LNCAP (cell line): ENCODE results near the gene ZBBX.
A peak's percentile ranks its signal among the peaks of the same experiment; 100 is the strongest.

Source experiments
- TF ChIP-seq, protein P1 (sequence below): fragments of 450-650 bp; IDR thresholded peaks from 2 replicates; pipeline ENCODE4 v1.5.1; 2017; ENCODE audit warnings: mild to moderate bottlenecking

Gene ZBBX, protein sequence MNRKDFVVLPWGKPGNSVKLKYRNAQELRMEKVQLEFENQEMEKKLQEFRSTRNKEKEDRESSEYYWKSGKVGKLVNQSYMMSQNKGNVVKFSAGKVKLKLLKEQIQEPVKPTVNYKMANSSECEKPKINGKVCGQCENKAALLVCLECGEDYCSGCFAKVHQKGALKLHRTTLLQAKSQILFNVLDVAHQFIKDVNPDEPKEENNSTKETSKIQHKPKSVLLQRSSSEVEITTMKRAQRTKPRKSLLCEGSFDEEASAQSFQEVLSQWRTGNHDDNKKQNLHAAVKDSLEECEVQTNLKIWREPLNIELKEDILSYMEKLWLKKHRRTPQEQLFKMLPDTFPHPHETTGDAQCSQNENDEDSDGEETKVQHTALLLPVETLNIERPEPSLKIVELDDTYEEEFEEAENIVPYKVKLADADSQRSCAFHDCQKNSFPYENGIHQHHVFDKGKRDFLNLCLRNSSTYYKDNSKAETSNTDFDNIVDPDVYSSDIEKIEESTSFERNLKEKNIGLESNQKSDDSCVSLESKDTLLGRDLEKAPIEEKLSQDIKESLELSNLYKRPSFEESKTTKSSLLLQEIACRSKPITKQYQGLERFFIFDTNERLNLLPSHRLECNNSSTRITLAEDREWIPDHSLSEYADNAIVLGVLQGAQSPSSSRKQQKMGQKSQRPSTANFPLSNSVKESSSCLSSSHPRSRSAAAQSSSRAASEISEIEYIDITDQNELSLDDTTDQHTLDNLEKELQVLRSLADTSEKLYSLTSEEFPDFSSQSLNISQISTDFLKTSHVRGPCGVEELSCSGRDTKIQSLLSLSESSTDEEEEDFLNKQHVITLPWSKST

DNA sequence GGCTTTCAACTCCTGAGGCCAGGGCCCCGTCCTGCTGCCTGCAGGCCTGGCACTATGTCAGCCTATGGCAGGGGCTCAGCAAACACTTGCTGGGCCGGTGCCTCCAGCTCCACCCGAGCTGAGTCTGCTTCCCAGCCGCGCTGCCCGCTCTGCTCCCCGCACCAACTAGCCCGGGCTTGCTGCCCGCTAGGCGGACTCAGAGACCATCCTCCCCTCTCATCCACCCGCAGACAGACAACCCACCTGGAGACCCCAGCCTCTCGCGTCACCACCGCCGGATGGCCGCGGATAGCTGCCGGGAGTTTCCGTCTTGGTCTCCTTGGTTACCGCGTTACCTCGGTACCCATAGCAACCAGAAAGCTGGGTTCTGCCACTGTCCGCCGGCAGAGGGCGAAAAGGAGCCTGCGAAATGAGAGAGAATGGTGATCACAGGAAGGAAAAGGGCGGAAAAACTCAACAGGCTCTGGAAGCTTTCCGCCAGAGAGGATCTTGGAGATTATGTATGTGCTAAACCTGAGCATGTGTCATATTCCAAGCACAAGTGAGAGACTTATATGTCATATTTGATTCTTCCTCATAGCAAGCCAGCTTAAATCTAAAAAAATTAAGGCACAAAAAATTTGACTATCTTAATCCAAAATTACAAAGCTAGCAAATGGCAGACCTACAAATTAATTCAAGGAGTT is at the start of gene ZBBX:
ZBBX (minus strand) TSS at position 294 of the 686 bp plus-strand sequence. CDS start 7,396 bp downstream, outside the sequence.
- TF ChIP-seq, protein P1, sequence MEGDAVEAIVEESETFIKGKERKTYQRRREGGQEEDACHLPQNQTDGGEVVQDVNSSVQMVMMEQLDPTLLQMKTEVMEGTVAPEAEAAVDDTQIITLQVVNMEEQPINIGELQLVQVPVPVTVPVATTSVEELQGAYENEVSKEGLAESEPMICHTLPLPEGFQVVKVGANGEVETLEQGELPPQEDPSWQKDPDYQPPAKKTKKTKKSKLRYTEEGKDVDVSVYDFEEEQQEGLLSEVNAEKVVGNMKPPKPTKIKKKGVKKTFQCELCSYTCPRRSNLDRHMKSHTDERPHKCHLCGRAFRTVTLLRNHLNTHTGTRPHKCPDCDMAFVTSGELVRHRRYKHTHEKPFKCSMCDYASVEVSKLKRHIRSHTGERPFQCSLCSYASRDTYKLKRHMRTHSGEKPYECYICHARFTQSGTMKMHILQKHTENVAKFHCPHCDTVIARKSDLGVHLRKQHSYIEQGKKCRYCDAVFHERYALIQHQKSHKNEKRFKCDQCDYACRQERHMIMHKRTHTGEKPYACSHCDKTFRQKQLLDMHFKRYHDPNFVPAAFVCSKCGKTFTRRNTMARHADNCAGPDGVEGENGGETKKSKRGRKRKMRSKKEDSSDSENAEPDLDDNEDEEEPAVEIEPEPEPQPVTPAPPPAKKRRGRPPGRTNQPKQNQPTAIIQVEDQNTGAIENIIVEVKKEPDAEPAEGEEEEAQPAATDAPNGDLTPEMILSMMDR = peak; percentile 89

DNA sequence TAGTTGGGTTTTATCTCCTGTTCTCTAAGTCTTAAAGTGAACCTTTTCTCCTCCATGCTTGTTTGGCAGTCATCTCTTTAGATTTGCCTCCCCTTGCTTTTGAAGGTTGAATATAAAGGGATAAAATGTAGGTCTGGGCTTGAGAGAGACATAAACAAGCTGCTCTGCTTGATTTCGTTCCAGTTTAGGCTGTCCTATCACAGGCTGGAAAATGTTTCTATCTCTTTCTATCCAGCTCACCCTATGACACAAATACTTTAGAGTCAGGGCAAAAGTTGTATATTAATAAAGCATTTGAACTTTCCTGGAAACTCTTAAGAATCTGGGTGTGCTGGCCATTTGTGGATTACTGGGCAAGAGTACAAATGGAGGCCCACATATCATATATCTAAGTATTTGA is 29.5 kb upstream of the ZBBX start:
- TF ChIP-seq, protein P1 = no peak

DNA sequence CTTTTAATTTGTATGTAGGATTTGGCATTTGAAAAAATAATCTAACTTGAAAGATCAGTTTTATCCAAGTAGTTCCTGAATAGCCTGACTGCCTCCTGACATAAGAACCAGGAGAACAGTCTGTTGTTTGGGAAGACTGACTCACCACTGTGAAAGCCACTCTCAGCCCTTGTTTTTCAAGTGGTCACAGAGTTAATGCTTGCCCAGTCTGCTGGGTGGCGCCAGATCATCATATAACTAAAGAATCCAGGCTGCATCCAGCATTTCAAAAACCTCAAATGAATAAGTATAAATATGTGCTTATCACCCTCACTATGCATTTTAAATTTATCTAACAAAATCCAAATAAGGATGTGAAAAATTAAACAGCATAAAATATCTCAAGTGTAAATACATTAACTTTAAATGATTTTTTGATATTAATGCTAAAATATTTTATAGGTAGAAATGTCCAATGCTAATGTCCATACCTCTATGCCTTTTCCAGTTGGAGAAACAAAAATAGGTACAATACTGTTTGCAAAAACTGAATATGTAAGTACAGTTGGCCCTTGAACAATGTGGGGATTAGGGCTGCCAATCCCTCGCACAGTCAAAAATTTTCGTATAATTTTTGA is 26.9 kb upstream of the ZBBX start:
- TF ChIP-seq, protein P1 = peak; percentile 86

DNA sequence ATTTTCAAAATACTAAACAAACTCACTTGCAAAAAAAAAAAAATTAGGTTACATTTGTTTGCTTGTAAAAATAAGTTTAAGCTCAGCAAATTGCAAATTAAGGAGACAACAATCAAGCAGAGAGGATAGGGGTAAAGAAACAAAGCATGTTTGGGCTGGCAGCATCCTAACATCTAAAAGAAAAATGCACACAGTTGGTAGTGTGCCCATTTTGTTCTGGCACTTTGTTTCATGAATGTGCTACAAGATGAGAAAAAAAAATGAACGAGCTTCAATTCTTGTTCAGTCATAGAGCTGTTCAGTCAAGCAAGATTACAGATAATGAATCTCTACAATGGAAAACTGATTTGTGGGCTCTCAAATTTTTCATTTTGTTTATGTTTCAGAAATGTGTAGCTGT is 17.7 kb upstream of the ZBBX start:
- TF ChIP-seq, protein P1 = no peak

DNA sequence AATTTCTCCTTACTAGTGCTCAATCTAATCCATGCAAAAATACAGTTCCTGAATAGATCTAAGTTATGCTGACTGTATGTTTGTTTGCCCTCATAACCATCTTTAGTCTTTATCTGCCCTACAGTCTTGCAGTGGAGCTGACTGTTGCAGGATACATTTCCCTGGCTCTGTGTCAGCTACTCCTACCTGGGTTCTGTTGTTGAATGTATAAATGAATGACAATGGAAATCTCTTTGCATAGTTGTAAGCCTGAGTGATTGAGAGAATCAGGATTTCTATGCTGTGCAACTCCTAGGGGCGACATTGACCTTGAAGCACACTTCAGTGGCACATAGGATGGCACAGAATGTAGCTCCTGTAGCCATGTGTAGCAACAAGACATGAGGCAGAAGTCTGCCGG is 16.0 kb upstream of the ZBBX start:
- TF ChIP-seq, protein P1 = no peak

DNA sequence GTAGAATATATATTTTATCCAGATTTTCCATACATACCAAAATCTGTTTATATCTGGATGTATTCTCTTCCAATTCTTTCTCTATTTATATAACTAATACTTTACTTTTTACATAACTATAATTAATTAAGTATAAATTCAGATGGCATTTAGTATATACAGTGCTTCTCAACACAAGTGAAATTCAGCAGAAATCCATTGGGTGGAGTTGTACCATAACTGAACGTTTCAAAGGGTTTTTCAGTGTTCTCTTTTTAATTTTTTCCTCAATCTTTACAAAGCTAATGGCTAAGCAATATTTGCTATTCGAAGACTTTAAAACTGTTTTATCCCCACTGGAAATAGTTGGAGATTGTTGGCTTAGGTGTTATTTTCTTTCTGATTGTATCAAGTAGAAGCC is 13.9 kb upstream of the ZBBX start:
- TF ChIP-seq, protein P1 = peak; percentile 34; the same call in 1 of the 2 replicates

DNA sequence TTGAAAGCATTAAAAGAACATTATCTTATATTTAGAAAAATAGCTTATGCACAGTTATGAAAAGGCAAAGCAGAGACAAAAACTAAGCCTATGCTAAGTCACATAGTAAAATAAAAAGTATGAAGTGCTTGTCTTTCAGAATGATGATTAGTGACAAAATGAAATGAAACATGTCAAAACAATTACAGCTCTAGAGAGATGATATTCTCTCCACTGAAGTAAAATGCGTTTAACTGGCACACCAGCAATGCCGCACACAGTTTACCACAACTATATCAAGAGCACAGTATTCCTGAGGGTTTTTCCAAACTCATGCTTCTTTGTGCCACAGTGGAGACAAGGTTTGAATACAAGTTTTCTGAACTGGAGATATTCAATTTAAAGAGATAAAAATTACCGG is 2.1 kb upstream of the ZBBX start:
- TF ChIP-seq, protein P1 = no peak
